IPS-18c (cell line): Measurements from ENCODE around the gene CDKL4.
"Not testable (repeated sequence)": the region's sequence is repeated elsewhere in the genome, so short reads cannot be mapped to it uniquely, and the experiment has no call there.

Source experiments
- H3K4me3 ChIP-seq: 2 replicates; pipeline ENCODE4 v1.7.0; 2013; ENCODE audit warnings: low read depth, mild to moderate bottlenecking, low read length, moderate library complexity; ENCODE audit not compliant: insufficient read depth
- H3K9me3 ChIP-seq: one replicate; pipeline ENCODE4 v1.6.1; 2013; ENCODE audit warnings: mild to moderate bottlenecking, low read length, moderate library complexity; ENCODE audit not compliant: control insufficient read depth, insufficient read depth

Gene CDKL4

GRCh38 chr2:39203382-39203781 lies 40.4 kb downstream of the CDKL4 start:
- Histone ChIP-seq H3K9me3 (no peaks in the 10 kb centered on the region), H3K4me3 (no peak overlapping the region)

DNA sequence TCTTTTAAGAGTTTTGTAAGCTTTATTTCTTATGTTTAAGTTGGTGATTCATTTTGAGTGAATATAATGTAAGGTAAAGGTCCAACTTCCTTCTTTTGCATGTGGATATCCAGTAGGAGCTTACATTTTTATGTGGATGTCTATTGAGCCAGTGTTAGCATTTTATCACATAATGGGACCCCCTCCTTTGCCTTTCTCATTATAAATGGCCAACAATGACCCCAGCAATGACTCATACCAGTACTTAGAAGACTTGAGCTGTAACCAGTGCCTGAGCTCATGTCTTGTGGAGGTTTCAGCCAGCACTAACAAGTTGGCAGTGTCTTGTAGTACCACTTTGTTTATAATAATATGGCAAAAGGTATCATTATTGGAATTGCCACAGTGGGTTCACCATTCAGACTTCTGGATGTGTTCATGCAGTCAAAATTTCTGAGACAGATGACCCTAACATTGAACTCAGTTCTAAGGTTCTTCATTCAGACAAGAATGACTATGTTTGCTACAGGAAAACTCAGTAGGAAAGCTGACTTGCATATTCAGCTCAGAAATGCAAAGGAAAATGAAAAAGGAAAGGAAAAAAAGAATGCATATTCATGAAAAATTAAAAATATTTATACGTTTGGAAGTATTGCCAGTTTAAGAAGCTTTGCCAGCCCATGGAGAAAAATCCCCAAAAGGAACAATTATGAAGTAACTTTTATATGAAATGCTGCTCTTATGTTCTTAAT lies 41.0 kb downstream of the CDKL4 start:
- Histone ChIP-seq H3K4me3 (no peak overlapping the region), H3K9me3 (no peaks in the 10 kb centered on the region)

GRCh38 chr2:39197003-39197402 lies 46.8 kb downstream of the CDKL4 start:
- not testable (repeated sequence) for H3K4me3 ChIP-seq, H3K9me3 ChIP-seq

DNA sequence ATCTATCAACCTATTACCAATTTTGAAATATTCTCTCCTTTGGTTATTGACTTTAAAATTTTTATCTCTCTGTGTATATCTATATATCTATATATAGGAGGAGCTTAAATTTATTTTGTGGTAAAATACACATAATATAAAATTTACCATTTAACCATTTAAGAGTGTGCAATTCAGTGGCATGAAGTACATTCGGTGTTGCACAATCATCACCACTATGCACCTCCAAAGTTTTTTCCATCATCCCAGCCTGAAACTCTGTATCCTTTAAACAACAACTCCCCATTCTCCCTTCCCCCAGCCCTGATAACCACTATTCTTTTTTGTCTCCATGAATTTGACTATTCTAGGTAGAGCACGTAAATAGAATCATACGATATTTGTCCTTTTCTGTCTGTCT lies 49.1 kb downstream of the CDKL4 start:
- H3K9me3 ChIP-seq = no peaks in the 10 kb centered on the region
- H3K4me3 ChIP-seq = no peak overlapping the region

- Histone ChIP-seq H3K9me3 (no peaks in the 10 kb centered on the region), H3K4me3 (no peak overlapping the region)
These were observed 54.7 kb downstream of the CDKL4 start for GRCh38 chr2:39188960-39189494.

- H3K4me3 ChIP-seq = no peak overlapping the region
- H3K9me3 ChIP-seq = no peaks in the 10 kb centered on the region
These were observed 60.1 kb downstream of the CDKL4 start for GRCh38 chr2:39183673-39184072.

DNA sequence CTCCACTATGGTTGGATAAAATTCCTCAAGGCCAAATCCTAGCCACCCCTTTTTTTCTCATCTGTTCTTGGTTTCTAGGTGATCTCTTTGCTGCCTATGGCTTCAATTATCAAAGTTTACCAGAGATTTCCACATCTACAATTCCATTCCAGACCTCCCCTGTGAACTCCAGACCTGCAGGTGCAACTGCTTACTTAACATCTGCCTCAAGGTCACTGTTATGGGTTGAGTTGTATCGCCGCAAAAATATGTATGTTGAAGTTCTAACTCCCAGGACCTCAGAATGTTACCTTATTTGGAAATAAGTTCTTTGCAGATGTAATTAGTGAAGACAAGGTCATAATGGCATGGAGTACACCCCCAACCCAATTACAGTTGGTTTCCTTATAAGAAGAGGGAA lies 62.5 kb downstream of the CDKL4 start:
- H3K9me3 ChIP-seq = no peaks in the 10 kb centered on the region

GRCh38 chr2:39179974-39180960 lies 63.5 kb downstream of the CDKL4 start:
- H3K9me3 ChIP-seq = no peaks in the 10 kb centered on the region
- no peak overlapping the region for H3K4me3 ChIP-seq

More for the DNA sequence above, 62.5 kb downstream of the CDKL4 start:
- no peak overlapping the region for H3K4me3 ChIP-seq

GRCh38 chr2:39178756-39179155 lies 65.0 kb downstream of the CDKL4 start:
- Histone ChIP-seq H3K4me3 (no peak overlapping the region), H3K9me3 (no peaks in the 10 kb centered on the region)

- Histone ChIP-seq H3K4me3 (no peak overlapping the region), H3K9me3 (no peaks in the 10 kb centered on the region)
These were observed 66.8 kb downstream of the CDKL4 start for GRCh38 chr2:39176997-39177396.

- no peak overlapping the region for H3K4me3 ChIP-seq
- no peaks in the 10 kb centered on the region for H3K9me3 ChIP-seq
These were observed 68.6 kb downstream of the CDKL4 start for GRCh38 chr2:39175026-39175812.

DNA sequence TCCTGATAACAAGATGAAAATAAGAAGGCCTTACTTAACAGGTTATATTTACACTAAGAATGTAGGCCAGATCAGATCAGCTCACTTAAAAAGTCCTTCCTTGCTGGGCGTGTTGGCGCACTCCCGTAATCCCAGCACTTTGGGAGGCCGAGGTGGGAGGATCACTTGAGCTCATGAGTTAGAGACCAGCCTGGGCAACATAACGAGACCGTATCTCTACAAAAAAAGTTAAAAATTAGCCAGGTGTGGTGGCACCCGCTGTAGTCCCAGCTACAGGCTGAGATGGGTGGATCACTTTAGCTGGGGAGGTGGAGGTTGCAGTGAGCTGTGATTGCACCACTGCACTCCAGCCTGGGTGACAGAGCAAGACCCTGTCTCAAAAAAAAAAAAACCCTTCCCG lies 69.7 kb downstream of the CDKL4 start:
- H3K4me3 ChIP-seq = no peak overlapping the region

GRCh38 chr2:39172047-39172706 lies 71.6 kb downstream of the CDKL4 start:
- not testable (repeated sequence) for H3K9me3 ChIP-seq, H3K4me3 ChIP-seq

More for the DNA sequence above, 69.7 kb downstream of the CDKL4 start:
- no peaks in the 10 kb centered on the region for H3K9me3 ChIP-seq

GRCh38 chr2:39171621-39172020 lies 72.1 kb downstream of the CDKL4 start:
- Histone ChIP-seq H3K9me3 (no peaks in the 10 kb centered on the region), H3K4me3 (no peak overlapping the region)

GRCh38 chr2:39164089-39164488 lies 79.7 kb downstream of the CDKL4 start:
- Histone ChIP-seq H3K9me3 (no peaks in the 10 kb centered on the region), H3K4me3 (no peak overlapping the region)

GRCh38 chr2:39160982-39161381 lies 82.8 kb downstream of the CDKL4 start:
- Histone ChIP-seq H3K4me3 (no peak overlapping the region), H3K9me3 (no peaks in the 10 kb centered on the region)

DNA sequence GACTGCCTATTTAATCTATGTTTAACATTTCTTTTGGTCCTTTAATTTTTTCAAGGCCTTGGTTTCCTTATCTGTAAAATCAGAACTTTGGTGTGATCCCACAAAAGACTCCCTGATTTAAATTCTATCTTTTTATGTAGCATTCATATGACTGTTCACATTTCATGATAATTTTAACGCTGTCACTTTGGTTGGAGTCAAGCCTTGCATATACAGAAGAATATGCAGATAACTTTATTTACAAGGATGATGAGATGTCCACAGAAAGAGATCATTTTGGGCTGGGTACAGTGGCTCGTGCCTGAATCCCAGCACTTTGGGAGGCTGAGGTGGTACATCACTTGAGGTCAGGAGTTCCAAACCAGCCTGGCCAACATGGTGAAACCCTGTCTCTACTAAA lies 84.5 kb downstream of the CDKL4 start:
- Histone ChIP-seq H3K9me3 (no peaks in the 10 kb centered on the region), H3K4me3 (no peak overlapping the region)
